C4-2B (cell line): ENCODE data around the gene SERTAD1.
"Not testable (repeated sequence)": the region's sequence is repeated elsewhere in the genome, so short reads cannot be mapped to it uniquely, and the experiment has no call there.

Experiments used
- H3K27ac ChIP-seq: fragments of 450-650 bp; 2 replicates; pipeline ENCODE4 v1.5.1; 2017
- ZFX ChIP-seq: fragments of 450-650 bp; IDR thresholded peaks from 2 replicates; pipeline ENCODE4 v1.6.1; 2017
- TF ChIP-seq, protein P1 (sequence below): fragments of 450-650 bp; conservative IDR thresholded peaks from 2 replicates; pipeline ENCODE4 v1.5.1; 2017; ENCODE audit warnings: mild to moderate bottlenecking

The SERTAD1 gene

DNA sequence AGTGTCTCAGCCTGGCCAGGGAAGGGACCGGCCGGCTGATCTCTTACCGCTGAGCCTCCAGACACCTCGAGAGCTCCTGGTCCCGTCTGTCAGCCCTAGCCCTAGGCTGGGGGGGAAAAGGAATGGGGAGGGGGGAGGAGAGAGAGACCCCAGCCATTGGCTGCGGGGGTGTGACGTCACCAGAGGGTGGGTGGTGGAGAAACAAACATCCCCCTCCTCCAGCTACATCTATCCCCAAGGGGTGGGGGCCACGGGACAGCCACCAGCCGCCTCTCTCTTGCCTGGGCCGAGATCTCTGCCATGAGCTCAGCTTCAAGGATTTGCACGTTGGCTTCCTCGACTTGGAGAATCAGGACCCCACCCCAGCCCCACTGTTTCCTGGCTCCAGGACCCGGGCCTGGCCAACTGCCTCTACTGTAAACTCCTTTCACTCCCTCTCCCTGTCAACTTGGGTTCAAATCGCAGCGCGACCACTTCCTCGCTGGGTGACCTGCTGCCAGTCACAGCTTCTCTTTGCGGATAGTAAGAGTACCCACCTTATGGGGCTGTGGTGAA lies 12.4 kb downstream of the SERTAD1 start, which contains the start of gene PRX:
Gene PRX, minus strand, starts transcription at position 88 of the 555 bp plus-strand sequence. CDS start 5,446 bp downstream, outside the sequence.
- no peak within 1 kb of the TSS for H3K27ac ChIP-seq
- TF ChIP-seq, protein P1, sequence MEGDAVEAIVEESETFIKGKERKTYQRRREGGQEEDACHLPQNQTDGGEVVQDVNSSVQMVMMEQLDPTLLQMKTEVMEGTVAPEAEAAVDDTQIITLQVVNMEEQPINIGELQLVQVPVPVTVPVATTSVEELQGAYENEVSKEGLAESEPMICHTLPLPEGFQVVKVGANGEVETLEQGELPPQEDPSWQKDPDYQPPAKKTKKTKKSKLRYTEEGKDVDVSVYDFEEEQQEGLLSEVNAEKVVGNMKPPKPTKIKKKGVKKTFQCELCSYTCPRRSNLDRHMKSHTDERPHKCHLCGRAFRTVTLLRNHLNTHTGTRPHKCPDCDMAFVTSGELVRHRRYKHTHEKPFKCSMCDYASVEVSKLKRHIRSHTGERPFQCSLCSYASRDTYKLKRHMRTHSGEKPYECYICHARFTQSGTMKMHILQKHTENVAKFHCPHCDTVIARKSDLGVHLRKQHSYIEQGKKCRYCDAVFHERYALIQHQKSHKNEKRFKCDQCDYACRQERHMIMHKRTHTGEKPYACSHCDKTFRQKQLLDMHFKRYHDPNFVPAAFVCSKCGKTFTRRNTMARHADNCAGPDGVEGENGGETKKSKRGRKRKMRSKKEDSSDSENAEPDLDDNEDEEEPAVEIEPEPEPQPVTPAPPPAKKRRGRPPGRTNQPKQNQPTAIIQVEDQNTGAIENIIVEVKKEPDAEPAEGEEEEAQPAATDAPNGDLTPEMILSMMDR: no peak
- no peak for TF ChIP-seq ZFX

DNA sequence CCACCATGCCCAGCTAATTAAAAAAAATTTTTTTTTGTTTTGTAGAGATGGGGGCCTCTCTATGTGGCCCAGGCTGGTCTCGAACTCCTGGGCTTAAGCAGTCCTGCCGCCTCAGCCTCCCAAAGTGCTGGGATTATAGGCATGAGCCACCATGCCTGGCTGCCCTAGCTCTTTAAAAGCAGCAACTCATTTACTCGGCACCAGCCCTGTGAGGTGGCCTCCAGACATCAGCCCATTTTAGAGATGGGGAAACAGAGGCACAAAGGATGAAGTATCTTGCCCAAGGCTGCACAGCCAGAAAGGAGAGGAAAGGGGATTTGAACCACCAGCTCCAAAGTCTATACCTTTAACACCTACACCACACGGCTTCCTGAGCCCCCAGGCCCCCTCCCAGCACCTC lies 12.9 kb downstream of the SERTAD1 start:
- no peak for TF ChIP-seq ZFX
- TF ChIP-seq, protein P1: no peak
- no peak overlapping the region for H3K27ac ChIP-seq

DNA sequence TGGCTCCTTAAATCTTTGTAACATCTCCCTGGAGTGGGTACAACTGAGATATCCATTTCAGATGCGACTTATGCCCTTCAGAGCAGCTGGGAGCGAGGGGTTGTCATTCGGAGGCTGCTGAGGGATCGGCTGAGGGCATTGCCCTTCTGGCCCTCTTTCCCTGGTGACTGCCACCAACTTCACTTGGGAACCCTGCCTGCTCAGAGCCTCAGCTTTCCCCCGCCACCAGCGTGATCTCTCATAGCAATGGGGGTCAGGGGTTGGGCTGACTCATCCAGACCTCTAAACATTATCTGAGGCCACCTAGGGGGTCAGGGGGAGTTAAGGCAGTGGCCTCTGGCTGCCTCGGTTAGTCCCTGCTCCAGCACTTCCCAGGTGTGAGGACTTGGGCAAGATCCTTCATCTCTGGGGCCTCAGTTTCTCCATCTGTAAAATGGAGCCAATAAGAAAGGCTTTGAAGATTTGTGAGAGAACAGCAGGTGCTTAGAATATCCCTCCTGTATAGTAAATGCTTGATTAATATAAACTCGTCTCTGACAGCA lies 13.8 kb downstream of the SERTAD1 start:
- TF ChIP-seq ZFX: no peak
- TF ChIP-seq, protein P1: no peak
- no peak overlapping the region for H3K27ac ChIP-seq

DNA sequence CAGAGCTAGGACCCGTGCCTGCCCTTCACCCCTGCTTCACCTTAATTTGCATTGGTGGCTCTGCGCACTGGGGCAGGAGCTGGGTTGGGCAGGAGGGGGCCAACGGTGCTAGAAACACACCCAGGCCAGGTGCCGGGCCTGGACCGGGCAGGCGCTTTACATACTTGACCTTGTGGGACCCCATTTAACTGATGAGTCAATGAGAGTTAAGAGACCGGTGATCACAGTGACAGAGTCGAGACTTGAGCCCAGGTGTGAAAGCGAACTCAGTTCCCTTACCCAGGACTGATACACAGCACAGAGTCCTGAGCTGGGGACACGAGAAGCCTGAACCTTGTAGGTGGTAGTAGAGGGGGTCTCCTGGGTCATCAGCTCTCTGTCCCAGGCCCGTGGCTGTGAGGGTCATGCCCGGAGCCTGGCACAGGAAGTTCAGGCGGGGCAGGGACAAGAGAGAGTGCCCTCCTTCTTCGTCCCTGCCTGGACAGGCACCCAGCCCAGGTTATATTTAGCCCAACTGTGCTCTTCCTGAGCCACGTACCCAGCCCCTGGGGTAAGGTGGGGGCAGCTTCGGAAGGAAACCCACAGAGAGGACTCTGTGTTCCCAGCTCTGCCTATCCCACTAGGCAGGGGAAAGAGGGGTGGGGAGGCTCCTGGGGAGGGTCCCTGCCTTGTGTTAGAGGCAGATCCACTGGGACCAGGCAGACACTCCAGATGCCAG lies 14.5 kb downstream of the SERTAD1 start:
- H3K27ac ChIP-seq: no peak overlapping the region
- TF ChIP-seq, protein P1: no peak
- no peak for TF ChIP-seq ZFX

DNA sequence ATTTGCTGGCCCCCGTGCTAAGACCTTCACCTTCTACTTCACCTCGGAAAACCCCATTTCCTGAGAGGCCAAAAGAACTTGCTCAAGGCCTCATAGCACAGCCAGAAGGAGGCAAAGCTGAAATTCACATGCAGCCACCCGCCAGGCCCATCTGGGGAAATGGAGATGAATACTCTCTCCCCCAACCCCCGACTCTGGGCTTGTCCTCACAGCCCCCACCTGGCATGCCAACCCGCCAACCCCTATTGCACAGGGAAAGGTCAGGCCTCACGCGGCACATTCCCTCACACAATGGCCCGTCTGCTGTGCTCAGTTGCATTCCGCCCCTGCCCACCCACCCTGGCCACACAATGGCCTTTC lies 15.8 kb downstream of the SERTAD1 start:
- H3K27ac ChIP-seq: no peak overlapping the region

DNA sequence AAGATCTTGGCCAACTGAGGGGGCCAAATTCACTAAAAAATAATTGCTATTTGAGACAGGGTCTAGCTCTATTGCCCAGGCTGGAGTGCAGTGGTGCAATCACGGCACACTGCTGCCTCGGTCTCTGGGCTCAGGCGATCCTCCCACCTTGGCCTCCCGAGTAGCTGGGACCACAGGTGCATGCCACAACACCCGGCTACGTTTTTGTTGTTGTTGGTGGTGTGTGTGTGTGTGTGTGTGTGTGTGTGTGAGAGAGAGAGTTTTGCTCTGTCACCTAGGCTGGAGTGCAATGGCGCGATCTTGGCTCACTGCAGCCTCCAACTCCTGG lies 17.2 kb downstream of the SERTAD1 start:
- not testable (repeated sequence) for H3K27ac ChIP-seq

More for the DNA sequence above, 15.8 kb downstream of the SERTAD1 start:
- TF ChIP-seq, protein P1: no peak
- no peak for TF ChIP-seq ZFX

DNA sequence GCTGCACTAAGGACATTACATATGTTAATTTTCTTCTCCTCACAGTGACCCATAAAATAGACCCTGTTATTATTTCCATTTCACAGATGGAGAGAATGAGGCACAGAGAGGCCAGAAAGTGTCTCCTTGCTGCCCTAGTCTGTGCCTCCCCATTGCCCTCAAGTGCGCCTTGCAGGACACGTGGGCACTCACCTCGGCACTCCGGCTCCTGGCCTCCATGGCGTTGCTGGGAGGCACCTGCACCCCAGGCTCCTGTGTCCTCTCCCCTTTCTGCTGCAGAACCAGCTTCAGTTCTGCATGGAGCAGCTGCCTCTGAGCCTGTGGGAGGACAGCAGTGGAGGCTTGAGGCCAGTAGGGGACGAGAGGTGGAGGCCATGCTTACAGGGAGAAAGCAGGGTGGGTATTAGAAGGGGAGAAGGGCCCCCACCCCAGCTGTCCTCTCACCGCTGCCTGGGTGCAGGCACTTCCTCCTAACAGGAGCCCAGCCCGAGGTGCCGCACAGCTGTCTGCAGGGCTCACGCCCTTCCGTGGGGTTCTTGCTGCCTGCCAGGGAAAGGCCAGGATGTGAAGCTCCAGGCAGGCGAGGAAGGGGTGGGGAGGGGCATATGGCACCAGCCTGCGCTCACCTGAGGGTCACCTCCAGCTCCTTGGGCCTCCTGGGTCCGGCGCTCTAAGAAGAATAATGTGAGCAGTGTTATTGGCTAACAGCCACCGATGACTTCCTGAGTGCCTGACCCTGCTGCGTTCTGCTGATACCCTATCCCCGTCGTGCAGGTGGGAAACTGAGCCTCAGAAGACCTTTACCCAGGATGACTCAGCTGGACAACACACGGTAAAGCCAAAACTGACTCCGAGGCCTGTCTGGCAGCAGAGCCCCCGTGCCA lies 17.8 kb downstream of the SERTAD1 start:
- no peak overlapping the region for H3K27ac ChIP-seq

More for the DNA sequence above, 17.8 kb downstream of the SERTAD1 start:
- TF ChIP-seq, protein P1: no peak
